Activated CD8-positive, alpha-beta memory T cell treated with anti-CD3 and anti-CD28 coated beads, Interleukin-2, amount 50 U/mL, for 24 hours (primary cell): ENCODE data around the gene CARD14.
A peak's percentile ranks its signal among the peaks of the same experiment; 100 is the strongest.
"Not testable (repeated sequence)": the region's sequence is repeated elsewhere in the genome, so short reads cannot be mapped to it uniquely, and the experiment has no call there.

ENCODE experiments used
- DNase-seq: peaks from one replicate; pipeline ENCODE4 v3.0.0-alpha.2; 2020; ENCODE audit errors: extremely low read depth

Gene CARD14

GRCh38 chr17:80248894-80249710, 79.3 kb downstream of the CARD14 start:
- DNase-seq, result no peak

DNA sequence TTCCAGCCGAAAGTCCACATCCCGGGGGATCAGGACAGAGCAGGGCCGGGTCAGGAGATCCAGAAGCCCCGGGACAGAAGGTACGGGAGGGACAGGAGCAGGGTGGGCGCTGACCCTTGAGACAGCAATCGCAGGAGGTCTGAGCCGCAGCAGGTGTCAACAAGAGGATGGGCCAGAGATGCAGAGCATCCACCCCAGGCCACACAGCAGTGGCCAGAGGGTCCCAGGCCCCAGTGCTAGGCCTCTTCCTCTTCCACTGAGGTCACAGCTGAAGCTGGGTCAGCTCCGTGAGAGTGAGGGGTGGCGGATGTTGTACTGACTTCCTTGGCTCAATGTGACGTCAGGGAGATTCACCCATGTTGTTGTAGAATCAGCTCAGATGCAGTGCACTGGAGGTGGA, 82.1 kb downstream of the CARD14 start:
- no peak for DNase-seq

- DNase-seq, result peak; percentile 69
Measured at GRCh38 chr17:80252871-80253270, 83.0 kb downstream of the CARD14 start.

DNA sequence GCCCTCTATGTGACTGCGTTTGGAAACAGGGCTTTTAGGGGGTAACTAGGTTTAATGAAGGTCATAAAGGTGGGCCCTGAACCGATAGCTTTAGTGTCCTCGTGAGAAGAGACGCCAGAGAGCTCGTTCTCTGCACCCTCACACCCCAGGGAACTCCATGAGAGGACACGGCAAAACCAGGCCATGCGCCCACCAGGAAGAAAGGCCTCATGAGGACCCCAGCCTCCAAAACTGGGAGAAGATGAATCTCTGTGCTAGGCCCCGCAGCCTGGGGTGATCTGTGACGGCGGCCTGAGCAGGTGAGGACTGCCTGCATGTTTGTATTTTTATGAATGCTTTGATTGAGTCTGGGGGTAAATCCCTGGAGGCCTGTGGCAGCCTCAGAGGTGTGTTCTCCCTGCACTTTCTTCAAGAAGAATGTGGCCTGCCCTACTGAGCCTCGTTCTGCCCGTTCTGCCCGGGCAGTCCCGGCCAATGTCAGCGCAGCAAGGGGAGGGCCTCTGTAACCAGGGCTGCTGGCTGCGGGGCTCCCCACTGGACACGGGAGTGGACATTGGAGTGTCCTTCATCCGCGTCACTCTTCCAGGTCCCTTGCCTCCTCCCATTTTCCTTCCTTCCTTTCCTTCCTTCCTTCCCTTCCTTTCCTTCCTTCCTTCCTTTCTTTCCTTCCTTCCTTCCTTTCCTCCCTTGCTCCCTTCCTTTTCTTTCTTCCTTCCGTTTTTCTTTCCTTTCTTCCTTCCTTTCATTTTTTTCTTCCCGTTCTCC, 84.0 kb downstream of the CARD14 start:
- DNase-seq, result no peak

DNA sequence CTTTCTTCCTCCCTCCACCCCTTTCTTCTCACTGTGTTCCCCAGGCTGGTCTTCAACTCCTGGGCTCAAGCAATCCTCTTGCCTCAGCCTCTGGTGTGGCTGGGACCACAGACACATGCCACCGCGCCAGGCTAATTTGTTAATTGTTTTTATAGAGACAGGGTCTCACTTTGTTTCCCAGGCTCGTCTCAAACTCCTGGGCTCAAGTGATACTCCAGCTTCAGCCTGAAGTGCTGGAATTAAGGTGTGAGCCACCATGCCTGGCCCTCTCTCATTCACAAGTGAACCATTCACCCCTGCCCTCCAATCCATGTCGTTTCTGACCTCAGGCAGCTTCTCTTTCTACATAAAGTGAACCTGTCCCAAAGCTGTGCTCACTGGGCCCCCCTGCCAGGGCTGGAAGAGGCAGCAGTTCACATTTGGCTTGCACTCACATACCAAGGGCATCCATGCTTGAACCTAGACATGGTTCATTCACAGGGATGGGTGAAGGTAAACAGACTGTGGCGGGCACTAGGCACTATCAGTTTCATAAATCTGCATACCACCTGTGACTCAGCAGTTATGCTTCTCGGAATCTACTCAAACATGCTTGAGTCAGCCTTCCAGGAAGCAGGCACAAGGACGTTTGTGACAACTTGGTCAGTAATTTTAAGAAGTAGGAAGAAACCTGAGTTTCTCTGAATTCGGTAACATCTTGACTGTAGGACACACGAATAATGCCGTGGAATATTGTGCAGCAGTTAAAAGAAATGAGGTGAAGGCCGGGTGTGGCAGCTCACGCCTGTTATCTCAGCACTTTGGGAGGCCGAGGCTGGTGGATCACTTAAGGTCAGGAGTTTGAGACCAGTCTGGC, 84.8 kb downstream of the CARD14 start:
- no peak for DNase-seq

DNA sequence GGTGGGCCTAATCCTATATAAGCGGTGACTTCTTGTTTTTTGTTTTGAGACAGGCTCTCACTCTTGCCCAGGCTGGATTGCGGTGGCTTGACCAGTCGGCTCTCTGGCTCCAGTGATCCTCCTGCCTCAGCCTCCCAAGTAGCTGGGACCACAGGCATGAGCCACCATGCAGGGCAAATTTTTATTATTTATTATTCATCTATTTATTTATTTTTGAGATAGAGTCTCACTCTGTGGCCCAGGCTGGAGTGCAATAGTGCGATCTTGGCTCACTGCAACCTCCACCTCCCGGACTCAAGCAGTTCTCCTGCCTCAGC, 86.2 kb downstream of the CARD14 start:
- DNase-seq, result no peak

GRCh38 chr17:80257716-80258213, 87.9 kb downstream of the CARD14 start:
- no peak for DNase-seq

GRCh38 chr17:80258296-80258695, 88.5 kb downstream of the CARD14 start:
- not testable (repeated sequence) for DNase-seq
